HCT116 (cell line): ENCODE measurements around the gene TEAD1. TPM values are rescaled to one million over a fixed set of nuclear protein-coding genes. Genes with fewer than 3 reads are reported as not detected.

Experiments
- ATAC-seq: fragments of 200-7000 bp; cut with Tn5 transposase; 2 replicates; pipeline ENCODE4 v1.9.1; 2020; ENCODE audit warnings: mild to moderate bottlenecking, moderate library complexity
- BruUV-seq: library from RNA; stranded (reverse); fragments of 400-500 nt; replicated peaks from 2 replicates; lab custom pipeline; 2021; lab: Mats Ljungman, UMichigan
- CTCF ChIA-PET: fragments of 300-600 bp; sonication (Branson Sonifier 250); formaldehyde crosslinking; loops from one replicate; lab custom pipeline; 2021; ENCODE audit warnings: antibody characterized with exemption; lab: Charles Lee
- POLR2A ChIA-PET: fragments of 300-600, 350-600 bp; sonication (Branson Sonifier 250); formaldehyde crosslinking; loops from one replicate; lab custom pipeline; 2021; ENCODE audit warnings: antibody characterized with exemption; lab: Charles Lee
- RAD21 ChIA-PET, 2 experiments: fragments of 300-600 bp; sonication (Branson Sonifier 250); formaldehyde crosslinking; loops; one replicate each; lab custom pipeline; 2023; ENCODE audit warnings: low total read pairs in 2 of 2; ENCODE audit not compliant: uncharacterized antibody in 2 of 2, unreplicated experiment in 2 of 2, low non-redundant PET in 1 of 2; lab: Charles Lee
- DNase-seq: peaks from one replicate; pipeline ENCODE4 v3.0.0-alpha.2; 2010; ENCODE audit warnings: low read depth, low spot score
- H2AFZ ChIP-seq: fragments of 200-600 bp; shearing (Covaris generic), sonication (generic); 2 replicates; pipeline ENCODE4 v1.6.1; 2017; ENCODE audit warnings: low read depth, mixed run types, mixed read lengths, antibody characterized with exemption, low read length; ENCODE audit not compliant: poor library complexity, severe bottlenecking
- H3K27ac ChIP-seq: 2 replicates; pipeline ENCODE4 v1.5.1; 2012; ENCODE audit warnings: low read depth, low read length
- H3K27me3 ChIP-seq: fragments of 200-600 bp; sonication (generic); 2 replicates; pipeline ENCODE4 v1.6.1; 2016; ENCODE audit warnings: mixed run types, low read length, mixed read lengths; ENCODE audit not compliant: insufficient read depth
- H3K36me3 ChIP-seq, 2 experiments: fragments of 200-500 bp in 1 of 2; fragments of 200-600 bp in 1 of 2; sonication (Bioruptor generic) in 1 of 2; sonication (generic) in 1 of 2; 2 replicates each; pipeline versions ENCODE4 v1.5.1 to v1.6.1; 2014 to 2016; ENCODE audit warnings: low read length in 2 of 2, inconsistent platforms in 1 of 2, mixed read lengths in 1 of 2, mixed run types in 1 of 2; ENCODE audit not compliant: insufficient read depth in 2 of 2, control insufficient read depth in 1 of 2
- H3K4me1 ChIP-seq, 2 experiments: fragments of 200-600 bp in 1 of 2; sonication (generic) in 1 of 2; 2 replicates each; pipeline versions ENCODE4 v1.5.1 to v1.6.1; 2012 to 2017; ENCODE audit warnings: low read length in 2 of 2, inconsistent platforms in 1 of 2, mild to moderate bottlenecking in 1 of 2, mixed read lengths in 1 of 2, mixed run types in 1 of 2, moderate library complexity in 1 of 2; ENCODE audit not compliant: insufficient read depth in 2 of 2, control insufficient read depth in 1 of 2
- H3K4me2 ChIP-seq: fragments of 200-600 bp; sonication (generic); 2 replicates; pipeline ENCODE4 v1.6.1; 2017; ENCODE audit warnings: mixed run types, low read length, mixed read lengths
- H3K4me3 ChIP-seq, 2 experiments: fragments of 200-600 bp in 1 of 2; sonication (generic) in 1 of 2; replicated peaks in 1 of 2; 2 replicates each; pipeline ENCODE4 v1.5.1; 2011 to 2016; ENCODE audit warnings: low read length in 2 of 2, control low read depth in 1 of 2, low read depth in 1 of 2, mild to moderate bottlenecking in 1 of 2, mixed read lengths in 1 of 2, mixed run types in 1 of 2
- H3K79me2 ChIP-seq: fragments of 200-600 bp; sonication (generic); 2 replicates; pipeline ENCODE4 v1.6.1; 2017; ENCODE audit warnings: mild to moderate bottlenecking, mixed run types, low read length, moderate library complexity, mixed read lengths; ENCODE audit not compliant: insufficient read depth
- H3K9ac ChIP-seq: fragments of 200-600 bp; sonication (generic); 2 replicates; pipeline ENCODE4 v1.6.1; 2016; ENCODE audit warnings: low read length, mixed read lengths
- H3K9me2 ChIP-seq: fragments of 200-600 bp; sonication (generic), shearing (Covaris generic); 2 replicates; pipeline ENCODE4 v1.6.1; 2017; ENCODE audit warnings: mixed run types, mild to moderate bottlenecking, moderate library complexity; ENCODE audit not compliant: insufficient read depth
- H3K9me3 ChIP-seq, 2 experiments: fragments of 200-500 bp in 1 of 2; fragments of 200-600 bp in 1 of 2; sonication (Bioruptor generic) in 1 of 2; sonication (generic) in 1 of 2; 2 replicates each; pipeline ENCODE4 v1.6.1; 2014 to 2017; ENCODE audit warnings: low read length in 2 of 2, mixed read lengths in 2 of 2, inconsistent platforms in 1 of 2, low read depth in 1 of 2, mild to moderate bottlenecking in 1 of 2, mixed run types in 1 of 2, moderate library complexity in 1 of 2; ENCODE audit not compliant: control insufficient read depth in 1 of 2, insufficient read depth in 1 of 2
- H4K20me1 ChIP-seq: fragments of 200-600 bp; sonication (generic), shearing (Covaris generic); 2 replicates; pipeline ENCODE4 v1.6.1; 2017; ENCODE audit warnings: mixed run types, mild to moderate bottlenecking, moderate library complexity; ENCODE audit not compliant: insufficient read depth
- ATF3 ChIP-seq: IDR thresholded peaks from 2 replicates; pipeline ENCODE4 v1.6.1; 2012
- ELF1 ChIP-seq: IDR thresholded peaks from 2 replicates; pipeline ENCODE4 v1.6.1; 2012; ENCODE audit warnings: low read depth, borderline replicate concordance
- FOSL1 ChIP-seq: IDR thresholded peaks from 2 replicates; pipeline ENCODE4 v1.6.1; 2012; ENCODE audit warnings: low read depth
- JUND ChIP-seq: IDR thresholded peaks from 2 replicates; pipeline ENCODE4 v1.6.1; 2012
- RAD21 ChIP-seq: IDR thresholded peaks from 2 replicates; pipeline ENCODE4 v1.6.1; 2012; ENCODE audit warnings: low read depth, mild to moderate bottlenecking
- SP1 ChIP-seq: IDR thresholded peaks from 2 replicates; pipeline ENCODE4 v1.6.1; 2012; ENCODE audit warnings: low read depth
- SRF ChIP-seq: IDR thresholded peaks from 2 replicates; pipeline ENCODE4 v1.6.1; 2012; ENCODE audit warnings: low read depth
- YY1 ChIP-seq: IDR thresholded peaks from 2 replicates; pipeline ENCODE4 v1.6.1; 2011; ENCODE audit warnings: low read length, low read depth, moderate library complexity, mild to moderate bottlenecking; ENCODE audit not compliant: insufficient replicate concordance; ENCODE audit errors: extremely low read depth
- ZBTB33 ChIP-seq: IDR thresholded peaks from 2 replicates; pipeline ENCODE4 v1.6.1; 2011; ENCODE audit warnings: mild to moderate bottlenecking, low read length, moderate library complexity; ENCODE audit not compliant: insufficient replicate concordance; ENCODE audit errors: extremely low read depth
- ZNF274 ChIP-seq: fragments of 200-500 bp; sonication (Bioruptor generic); IDR thresholded peaks from 2 replicates; pipeline ENCODE4 v1.6.1; 2014; ENCODE audit warnings: mild to moderate bottlenecking, low read depth, low read length, inconsistent platforms
- intact Hi-C: fragments of 100-400 bp; cut with micrococcal nuclease; formaldehyde crosslinking; loops from 2 replicates; pipeline ENCODE4 v1.10.0; 2022
- total RNA-seq: library from RNA; stranded (reverse); gene quantifications from one replicate; pipeline ENCODE4 v1.2.1, GENCODE V29; 2021; ENCODE audit not compliant: unreplicated experiment

The TEAD1 gene
- total RNA-seq, 1 experiment from 2014 or later, result 103 TPM

- ChIA-PET CTCF (interaction anchor here (3.7 kb wide), 1 partner anchor 12 kb away, joined by 28 read pairs; no protein-coding TSS in a partner anchor), POLR2A (no interaction called here), RAD21 (no interaction called here)
- TF ChIP-seq ELF1, result no peak
- TF ChIP-seq SP1, result no peak
- no peak for TF ChIP-seq JUND
- no peak for TF ChIP-seq RAD21
- no peak for TF ChIP-seq ATF3
- TF ChIP-seq SRF, result no peak
- TF ChIP-seq ZNF274, result no peak
- TF ChIP-seq ZBTB33, result no peak
- TF ChIP-seq YY1, result no peak
- TF ChIP-seq FOSL1, result no peak
- Histone ChIP-seq H4K20me1 (no peaks in the 10 kb centered on the region), H3K9me3 (no peaks in the 10 kb centered on the region), H3K9me2 (no peaks in the 10 kb centered on the region), H3K36me3 (no peaks in the 10 kb centered on the region), H3K9ac (no peak overlapping the region), H3K27ac (no peak overlapping the region), H3K27me3 (no peaks in the 10 kb centered on the region), H3K4me2 (no peak overlapping the region), H3K79me2 (no peaks in the 10 kb centered on the region), H3K4me1 (no peaks in the 10 kb centered on the region), H3K4me3 (no peak overlapping the region), H2AFZ (no peak overlapping the region)
- no TSS peak for BruUV-seq
- ATAC-seq (no peak), DNase-seq (no peak)
- intact Hi-C loops, result no loop called here
These were observed 301.0 kb downstream of the TEAD1 start for GRCh38 chr11:12975195-12975594.
